ENCODE measurements around the gene KRT84.

DNA sequence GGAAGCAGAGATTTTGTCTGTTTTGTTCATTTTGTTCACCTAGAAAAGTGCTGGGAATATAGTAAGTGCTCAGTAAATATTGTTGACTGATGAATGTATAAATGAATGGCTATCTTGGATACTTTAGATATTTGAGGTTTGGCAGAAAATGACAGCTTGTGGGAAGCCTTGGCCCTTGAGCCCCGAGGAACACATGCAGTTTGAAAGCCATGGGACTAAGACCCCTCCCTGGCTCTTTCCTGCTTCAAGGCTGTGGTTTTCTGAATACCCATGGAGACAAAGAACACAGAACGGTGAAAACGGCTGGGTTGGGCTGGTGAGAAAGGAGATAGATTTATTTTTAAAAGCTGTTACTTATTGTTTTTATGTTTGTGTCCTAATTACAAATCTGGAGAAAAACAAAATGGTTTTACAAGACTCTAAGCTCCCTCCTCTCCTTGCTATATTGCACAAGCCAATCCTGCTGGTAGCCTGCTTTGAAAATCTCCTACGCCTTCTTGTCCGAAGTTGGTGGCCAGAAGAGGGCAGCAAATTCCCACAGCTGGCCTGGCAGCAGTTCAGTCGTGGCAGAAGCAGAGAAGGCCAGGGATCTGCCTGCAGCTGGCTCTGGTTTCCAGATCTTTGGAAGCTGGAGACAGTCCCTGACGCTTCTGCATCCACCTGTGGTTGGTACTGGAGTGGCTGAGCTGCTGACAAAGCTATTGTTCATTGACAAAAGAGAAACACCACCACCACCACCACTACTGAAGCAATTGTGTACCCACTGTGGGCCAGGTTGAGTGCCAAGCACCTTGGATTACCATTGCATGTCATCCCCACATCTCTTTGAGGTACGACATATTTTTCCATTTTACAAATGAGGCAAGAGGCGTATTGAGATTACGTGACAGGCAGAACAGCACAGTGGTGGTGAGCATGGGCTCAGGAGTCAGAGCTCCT lies 13.0 kb downstream of the KRT84 start:
- TF ChIP-seq POLR2AphosphoS5 (IDR thresholded peaks at IDR 0.05) (peak in 1 of 4 donors; percentile 43), EP300 (IDR thresholded peaks at IDR 0.05) (no peak)

Data from sigmoid colon (tissue), 4 donors.